NCI-H2227 (cell line): ENCODE data around the gene CCDC24.

ENCODE experiments used
- DNase-seq: peaks from one replicate; lab custom pipeline; 2025; ENCODE audit not compliant: unreplicated experiment; lab: John Stamatoyannopoulos, UW

CCDC24 gene

GRCh38 chr1:44024031-44024902, 32.9 kb downstream of the CCDC24 start:
- no peak for DNase-seq

DNA sequence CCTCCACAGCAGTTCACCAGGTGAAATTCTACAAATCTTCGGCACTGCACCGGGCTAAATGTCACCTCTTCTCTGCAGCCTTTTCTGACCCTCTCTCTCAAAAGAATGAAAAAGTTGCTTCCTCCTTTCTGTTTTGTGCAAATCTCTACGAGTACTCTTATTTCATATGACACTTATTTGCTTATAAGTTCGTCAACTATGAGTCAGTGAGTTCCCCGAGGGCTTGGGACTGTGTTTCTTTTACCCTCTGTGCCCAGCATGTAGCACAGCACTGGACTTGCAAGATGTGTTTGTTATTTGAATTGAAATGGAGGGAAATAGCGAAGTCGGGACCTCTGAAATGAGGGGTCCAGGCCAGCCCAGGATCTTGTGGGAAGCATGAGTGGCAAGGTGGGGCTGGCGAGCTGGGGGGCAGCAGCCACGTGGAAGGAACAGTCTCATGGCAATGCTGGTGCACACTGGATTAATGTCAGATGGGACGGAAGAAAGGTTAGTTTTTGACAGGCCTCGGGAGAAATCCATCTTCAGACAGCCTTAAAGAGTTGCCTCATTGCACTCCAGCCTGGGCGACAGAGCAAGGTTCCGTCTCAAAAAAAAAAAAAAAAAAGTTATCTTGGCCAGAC, 33.6 kb downstream of the CCDC24 start:
- DNase-seq, result no peak

GRCh38 chr1:44025816-44026215, 34.4 kb downstream of the CCDC24 start:
- no peak for DNase-seq

GRCh38 chr1:44027320-44027719, 35.9 kb downstream of the CCDC24 start:
- DNase-seq, result no peak

DNA sequence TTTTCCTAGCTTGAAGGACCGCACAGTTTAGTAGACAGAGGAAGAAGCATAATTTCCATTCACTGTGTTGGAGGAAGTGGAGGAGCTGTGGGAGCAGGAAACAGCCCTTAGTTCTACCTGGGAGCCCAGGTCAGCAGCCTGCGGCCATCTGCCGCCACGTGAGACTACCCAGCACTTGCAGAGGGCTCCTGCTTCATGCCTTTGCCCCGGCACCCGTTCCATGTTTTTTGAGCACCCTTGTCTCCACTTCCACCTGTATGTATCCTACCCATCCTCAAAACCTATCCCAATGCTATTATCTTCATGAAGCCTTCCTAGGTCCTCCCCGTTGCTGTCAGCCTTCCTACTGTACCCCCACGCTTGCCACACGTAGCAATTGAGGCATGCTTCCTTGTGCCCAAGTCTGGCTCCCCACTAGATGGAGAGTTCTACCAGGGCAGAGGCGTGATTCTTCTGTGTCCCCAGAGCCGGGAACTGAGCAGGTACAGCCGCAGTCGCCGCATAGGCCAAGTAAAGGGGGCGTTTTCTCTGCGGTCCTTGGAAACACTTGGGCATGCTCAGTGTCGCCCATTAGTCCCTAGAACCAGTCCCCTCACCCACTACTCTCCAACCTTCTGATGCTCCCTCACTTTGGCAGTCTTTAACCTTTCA, 38.0 kb downstream of the CCDC24 start:
- peak; percentile 78 for DNase-seq

DNA sequence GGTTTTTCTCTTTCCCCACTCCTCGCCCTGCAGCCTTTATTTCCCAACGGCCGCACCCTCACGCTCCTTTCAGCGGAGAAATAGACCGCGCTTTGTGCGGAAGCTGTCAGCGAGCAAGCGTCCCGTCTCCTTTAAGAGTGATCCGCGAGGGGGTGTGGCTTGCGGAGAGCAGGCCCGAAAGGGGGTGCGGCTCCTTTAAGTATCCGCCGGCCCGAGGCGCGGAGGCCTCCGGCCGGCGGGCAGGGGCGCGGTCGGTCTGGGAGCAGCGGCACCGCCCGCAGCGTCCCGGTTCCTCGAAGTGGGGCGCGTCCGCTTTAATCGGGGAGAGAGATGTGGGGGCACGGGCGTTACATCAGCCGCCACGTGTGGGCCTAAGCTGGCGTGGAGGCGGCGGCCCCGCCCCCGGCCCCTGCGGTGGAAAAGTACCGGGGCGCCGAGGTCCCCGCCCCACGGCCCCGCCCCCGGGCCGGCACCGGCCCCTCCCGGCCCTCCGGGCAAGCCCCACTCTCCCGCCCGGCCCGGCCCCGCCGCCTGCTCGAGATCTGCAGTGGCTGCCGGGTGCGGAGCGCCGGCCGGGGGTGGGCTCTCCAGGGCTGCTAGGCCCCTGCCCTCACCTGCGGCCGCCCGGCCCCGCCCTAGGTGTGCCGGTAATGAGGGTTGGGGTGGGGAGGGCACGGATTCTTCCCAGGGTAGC, 38.7 kb downstream of the CCDC24 start:
- DNase-seq, result peak; percentile 91

DNA sequence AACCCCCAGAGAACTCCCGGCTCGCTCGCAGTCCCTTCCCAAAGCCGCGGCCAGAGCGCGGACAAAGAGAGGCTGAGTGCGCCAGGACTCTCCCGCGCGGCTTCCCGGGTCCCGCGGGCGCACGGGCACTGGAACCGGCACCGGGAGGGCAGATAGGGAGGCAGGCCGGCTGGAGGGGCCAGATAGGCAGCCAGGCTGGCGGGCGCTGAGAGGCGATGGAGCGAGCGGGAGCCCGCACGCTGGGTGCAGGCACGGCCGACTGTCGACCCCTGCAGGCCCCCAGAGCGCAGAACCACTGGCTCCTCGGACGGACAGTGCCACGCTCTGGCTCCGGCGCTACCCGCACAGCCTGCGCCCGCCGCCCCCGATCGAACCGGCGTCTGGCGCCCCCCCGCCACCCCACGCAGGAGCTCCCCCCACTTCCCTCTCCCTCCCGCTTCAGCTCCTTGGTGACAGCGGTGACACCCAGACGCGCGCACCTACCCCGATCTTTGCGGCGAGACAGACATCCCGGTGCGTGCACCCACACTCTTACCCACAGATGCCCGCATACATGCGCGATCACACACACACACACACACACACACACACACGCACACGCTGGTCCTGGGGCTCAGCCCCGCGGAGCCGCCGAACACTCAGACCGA, 39.3 kb downstream of the CCDC24 start:
- DNase-seq, result peak; percentile 64

- DNase-seq, result peak; percentile 52
Observed at GRCh38 chr1:44031252-44032169, 40.1 kb downstream of the CCDC24 start, which contains the start of gene SLC6A9. SLC6A9 (minus strand) TSS chr1:44031462; CDS start chr1:44024277, 7,185 bp downstream.

DNA sequence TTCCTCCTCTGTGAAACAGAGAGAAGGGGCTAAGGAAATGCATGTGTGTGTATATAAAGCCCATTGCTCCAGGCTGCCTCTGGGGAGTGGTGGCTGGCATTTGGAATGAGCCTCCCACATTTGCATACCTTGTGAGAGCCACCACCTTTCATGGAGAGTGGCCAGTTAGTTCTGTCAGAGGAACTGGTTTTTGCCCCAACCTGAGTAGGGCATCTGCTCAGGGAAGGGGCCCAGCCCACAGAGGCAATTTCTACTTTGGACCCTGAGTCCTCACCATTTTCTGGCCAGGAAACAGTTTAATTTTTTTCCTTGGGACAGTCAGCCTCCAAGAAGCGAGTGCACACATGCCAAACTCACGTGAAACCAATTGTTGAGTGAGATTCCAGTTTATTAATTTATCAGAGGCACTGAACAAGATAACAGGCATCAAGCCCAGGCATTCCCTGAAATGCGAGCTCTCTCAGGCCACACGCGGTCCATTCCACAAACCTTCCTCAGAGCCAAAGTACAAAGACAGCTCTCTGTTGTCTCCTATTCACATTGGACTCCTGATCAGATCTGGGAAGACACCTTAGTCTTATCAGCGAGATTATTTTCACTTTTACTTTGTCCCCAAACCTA, 40.9 kb downstream of the CCDC24 start:
- DNase-seq, result no peak

DNA sequence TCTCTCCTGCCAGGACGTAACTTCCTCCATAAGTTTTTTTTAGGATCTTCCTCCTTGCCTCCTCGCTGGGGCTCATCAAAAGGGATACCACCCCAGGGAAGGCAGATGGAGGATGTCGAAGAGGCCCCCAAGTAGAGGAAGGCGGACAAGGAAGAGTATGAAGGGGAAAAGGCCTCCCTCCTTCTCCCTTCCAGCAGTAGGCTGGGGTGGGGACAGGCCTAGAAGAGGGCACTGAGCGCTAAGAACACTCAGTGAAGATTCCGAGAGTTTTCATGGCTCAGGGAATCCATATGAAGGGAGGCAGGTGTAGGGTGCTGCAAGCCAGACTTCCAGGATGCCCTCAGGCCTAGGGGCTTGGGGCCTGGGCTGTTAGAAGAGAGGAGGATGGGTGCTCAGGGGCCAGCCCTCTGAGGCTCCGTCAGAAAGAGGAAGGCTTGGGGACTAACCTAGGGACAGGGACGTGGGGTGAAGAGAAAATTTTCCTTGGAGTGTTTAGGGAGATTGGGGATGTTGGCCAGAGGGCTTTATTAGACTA, 41.7 kb downstream of the CCDC24 start:
- DNase-seq, result no peak

GRCh38 chr1:44033756-44034155, 42.4 kb downstream of the CCDC24 start:
- no peak for DNase-seq

GRCh38 chr1:44034423-44034822, 43.0 kb downstream of the CCDC24 start:
- DNase-seq, result no peak

DNA sequence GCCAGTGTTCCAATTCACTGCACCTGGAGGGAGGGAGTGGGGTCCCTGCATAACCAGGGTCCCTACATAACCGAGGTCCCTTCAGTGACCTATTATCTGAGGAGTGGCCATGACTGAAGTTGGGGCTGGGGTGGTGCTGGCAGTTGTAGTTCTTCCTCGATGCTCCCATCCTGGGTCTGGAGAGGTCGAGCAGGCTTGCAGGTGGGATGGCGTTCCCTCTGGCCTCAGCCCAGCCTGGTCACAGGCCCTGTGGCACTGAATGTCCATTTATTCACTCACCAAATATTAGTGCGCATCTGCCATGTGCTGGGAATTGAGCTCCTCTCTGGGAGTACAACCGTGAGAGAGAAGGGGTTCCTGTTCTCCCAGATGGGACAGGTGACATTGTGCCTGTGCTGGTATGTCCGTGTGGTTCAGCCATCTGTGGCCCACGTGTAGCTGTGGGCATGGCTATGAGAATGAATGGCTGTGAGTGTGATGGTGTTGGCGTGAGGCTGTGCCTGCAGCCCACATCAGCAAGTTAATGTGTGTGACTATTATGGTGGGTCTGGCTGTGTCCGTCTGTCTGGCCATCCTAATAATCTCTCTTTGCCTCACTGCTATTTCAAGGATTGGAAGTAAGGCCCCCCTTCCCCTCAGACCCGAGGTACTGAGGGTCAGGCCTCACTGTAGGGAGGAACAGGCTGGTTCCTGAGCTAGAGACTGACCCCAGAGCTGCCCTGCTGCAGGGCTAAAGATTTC, 43.7 kb downstream of the CCDC24 start:
- no peak for DNase-seq

DNA sequence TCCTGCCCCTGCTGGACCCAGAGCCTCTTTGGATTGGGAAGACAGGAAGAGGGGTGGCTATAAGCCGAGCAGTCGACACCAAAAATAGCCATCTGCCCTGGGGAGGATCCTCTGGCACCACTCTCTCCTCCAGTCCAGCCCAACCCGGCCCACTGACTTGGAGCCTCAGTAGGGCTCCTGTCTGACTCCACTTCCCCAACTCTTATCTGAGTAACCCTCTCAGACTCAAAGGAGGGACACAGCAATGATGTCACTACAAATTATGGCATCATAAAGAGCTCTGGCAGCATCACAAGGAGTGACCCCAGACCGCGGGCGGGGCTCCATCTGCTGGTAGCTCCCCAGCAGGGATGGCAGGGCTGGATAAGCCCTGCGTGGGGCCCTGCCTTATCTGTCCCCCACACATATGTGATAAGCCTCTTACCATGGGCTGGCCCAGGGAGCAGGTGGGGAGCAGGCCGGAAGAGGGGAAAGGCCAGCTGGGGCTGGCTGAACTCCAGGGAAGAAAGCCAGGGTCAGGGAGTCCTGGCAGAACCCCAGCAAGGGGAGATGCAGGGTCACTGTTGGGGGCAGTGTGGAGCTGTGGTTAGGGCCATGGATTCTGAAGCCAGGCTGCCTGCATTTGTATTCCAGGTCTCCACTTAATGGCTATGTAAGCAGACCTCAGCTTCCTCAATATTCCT, 44.5 kb downstream of the CCDC24 start:
- no peak for DNase-seq

- peak; percentile 81 for DNase-seq
Observed at GRCh38 chr1:44036409-44037139, 45.2 kb downstream of the CCDC24 start.

GRCh38 chr1:44037154-44037553, 45.8 kb downstream of the CCDC24 start:
- DNase-seq, result peak; percentile 59
